GM19238 (cell line): ENCODE measurements around the gene CCT8L2.
"Not testable (repeated sequence)": the region's sequence is repeated elsewhere in the genome, so short reads cannot be mapped to it uniquely, and the experiment has no call there.

Experiments used
- DNase-seq: peaks from one replicate; pipeline ENCODE4 v3.0.0; 2011; ENCODE audit warnings: low spot score; ENCODE audit not compliant: insufficient read length

CCT8L2 gene

GRCh38 chr22:16559056-16559955 lies 33.3 kb downstream of the CCT8L2 start:
- DNase-seq = no peak

- DNase-seq = not testable (repeated sequence)
Observed at GRCh38 chr22:16558376-16558945, 34.1 kb downstream of the CCT8L2 start.

GRCh38 chr22:16557511-16557910 lies 35.1 kb downstream of the CCT8L2 start:
- DNase-seq = not testable (repeated sequence)

- not testable (repeated sequence) for DNase-seq
Observed at GRCh38 chr22:16555077-16555994, 37.3 kb downstream of the CCT8L2 start.

GRCh38 chr22:16543310-16543709 lies 49.3 kb downstream of the CCT8L2 start:
- DNase-seq = not testable (repeated sequence)
